GM12878 (cell line): ENCODE measurements around the gene C14orf119. TPM values are rescaled to one million over a fixed set of nuclear protein-coding genes. Genes with fewer than 3 reads are reported as not detected.

Experiments used
- ATAC-seq: fragments of 200-7000 bp; cut with Tn5 transposase; 3 replicates; pipeline ENCODE4 v1.9.1; 2020; ENCODE audit warnings: mild to moderate bottlenecking, moderate library complexity
- BruUV-seq: library from RNA; stranded (reverse); fragments of 400-500 nt; replicated peaks from 2 replicates; lab custom pipeline; 2021; lab: Mats Ljungman, UMichigan
- CTCF ChIA-PET: fragments of 300-600 bp; sonication (Branson Sonifier 250); formaldehyde crosslinking; extraction: SDS; loops from one replicate; lab custom pipeline; 2021; ENCODE audit warnings: inconsistent platforms; lab: Yijun Ruan, JAX
- POLR2A ChIA-PET: fragments of 350-600 bp; formaldehyde crosslinking; extraction: SDS; loops from one replicate; lab custom pipeline; 2021; ENCODE audit warnings: inconsistent platforms; lab: Charles Lee
- RAD21 ChIA-PET: fragments of 300-600 bp; sonication (Branson Sonifier 250); formaldehyde crosslinking; loops from one replicate; lab custom pipeline; 2023; ENCODE audit warnings: antibody characterized with exemption; ENCODE audit not compliant: unreplicated experiment; lab: Charles Lee
- SMC1A ChIA-PET: fragments of 300-600 bp; sonication (Branson Sonifier 250); formaldehyde crosslinking; loops from one replicate; lab custom pipeline; 2023; ENCODE audit not compliant: unreplicated experiment, uncharacterized antibody; lab: Charles Lee
- DNase-seq: peaks from one replicate; pipeline ENCODE4 v3.0.0-alpha.2; 2011; ENCODE audit warnings: low read depth, low spot score
- FAIRE-seq: peaks from 3 replicates; lab custom pipeline; 2011; peaks lifted over from hg19 to GRCh38; lab: Jason Lieb, UNC
- H2AFZ ChIP-seq: 2 replicates; pipeline ENCODE4 v1.6.0; 2011; ENCODE audit warnings: low read depth, low read length, control low read depth; ENCODE audit not compliant: control insufficient read depth
- H3K27ac ChIP-seq: 2 replicates; pipeline ENCODE4 v1.5.1; 2011; ENCODE audit warnings: control low read depth; ENCODE audit not compliant: control insufficient read depth, insufficient read depth
- H3K27me3 ChIP-seq, 2 experiments: replicated peaks in 1 of 2; 2 replicates each; pipeline versions ENCODE4 v1.6.0 to v1.6.1; 2011; ENCODE audit warnings: low read length in 1 of 2; ENCODE audit not compliant: control insufficient read depth in 2 of 2, insufficient read depth in 2 of 2
- H3K36me3 ChIP-seq, 2 experiments: 2 replicates each; pipeline ENCODE4 v1.5.1; 2011; ENCODE audit warnings: low read length in 1 of 2; ENCODE audit not compliant: control insufficient read depth in 2 of 2, insufficient read depth in 2 of 2
- H3K4me1 ChIP-seq: 2 replicates; pipeline ENCODE4 v1.6.1; 2011; ENCODE audit warnings: mild to moderate bottlenecking, low read length, moderate library complexity, mixed read lengths; ENCODE audit not compliant: control insufficient read depth, insufficient read depth
- H3K4me2 ChIP-seq: 2 replicates; pipeline ENCODE4 v1.6.0; 2011; ENCODE audit warnings: control low read depth; ENCODE audit not compliant: control insufficient read depth, insufficient read depth
- H3K4me3 ChIP-seq: fragments of 200-600 bp; sonication (generic); 2 replicates; pipeline ENCODE4 v1.5.1; 2016
- H3K79me2 ChIP-seq: 2 replicates; pipeline ENCODE4 v1.6.0; 2011; ENCODE audit warnings: low read length; ENCODE audit not compliant: control insufficient read depth, insufficient read depth
- H3K9ac ChIP-seq: 2 replicates; pipeline ENCODE4 v1.8.0; 2011; ENCODE audit warnings: low read length, control low read depth, mixed read lengths; ENCODE audit not compliant: control insufficient read depth, insufficient read depth
- H3K9me3 ChIP-seq: replicated peaks from 3 replicates; pipeline ENCODE4 v1.5.1; 2011; ENCODE audit warnings: mild to moderate bottlenecking, low read length; ENCODE audit not compliant: control insufficient read depth, insufficient read depth
- H4K20me1 ChIP-seq: 2 replicates; pipeline ENCODE4 v1.6.0; 2011; ENCODE audit not compliant: control insufficient read depth, insufficient read depth
- CEBPB ChIP-seq, 2 experiments: fragments of 150-350 bp in 1 of 2; IDR thresholded peaks; 2 replicates each; pipeline ENCODE4 v1.6.1; 2012 to 2014; ENCODE audit warnings: low read depth in 2 of 2, low read length in 2 of 2, borderline replicate concordance in 1 of 2, inconsistent platforms in 1 of 2
- CHD1 ChIP-seq: IDR thresholded peaks from 2 replicates; pipeline ENCODE4 v1.6.1; 2012; ENCODE audit warnings: low read depth, low read length, improper control_type of control experiment
- CHD4 ChIP-seq: fragments of 200-600 bp; sonication (generic); IDR thresholded peaks from 2 replicates; pipeline ENCODE4 v1.6.1; 2016; ENCODE audit warnings: mild to moderate bottlenecking
- CREB1 ChIP-seq: IDR thresholded peaks from 2 replicates; pipeline ENCODE4 v1.6.1; 2012; ENCODE audit warnings: low read depth, mild to moderate bottlenecking, inconsistent platforms
- HCFC1 ChIP-seq: fragments of 150-350 bp; IDR thresholded peaks from 2 replicates; pipeline ENCODE4 v1.6.1; 2014; ENCODE audit warnings: low read length
- HDAC2 ChIP-seq: fragments of 200-600 bp; sonication (generic); IDR thresholded peaks from 2 replicates; pipeline ENCODE4 v1.6.1; 2017
- JUND ChIP-seq: IDR thresholded peaks from 2 replicates; pipeline ENCODE4 v1.6.1; 2012; ENCODE audit warnings: low read depth, mild to moderate bottlenecking, low read length, improper control_type of control experiment, moderate library complexity
- MEF2B ChIP-seq: fragments of 450-650 bp; IDR thresholded peaks from 2 replicates; pipeline ENCODE4 v1.6.1; 2018; ENCODE audit warnings: mild to moderate bottlenecking, moderate library complexity; ENCODE audit not compliant: partially characterized antibody, poor library complexity, severe bottlenecking
- MXI1 ChIP-seq: fragments of 150-350 bp; IDR thresholded peaks from 2 replicates; pipeline ENCODE4 v1.6.1; 2011; ENCODE audit warnings: low read depth, mild to moderate bottlenecking, inconsistent platforms, low read length, improper control_type of control experiment
- NR2C2 ChIP-seq: IDR thresholded peaks from 2 replicates; pipeline ENCODE4 v1.6.1; 2011; ENCODE audit warnings: borderline replicate concordance, low read depth; ENCODE audit not compliant: control insufficient read depth, insufficient read length
- RBBP5 ChIP-seq: fragments of 200-600 bp; sonication (generic); conservative IDR thresholded peaks from 2 replicates; pipeline ENCODE4 v1.6.1; 2016
- SIN3A ChIP-seq: IDR thresholded peaks from 2 replicates; pipeline ENCODE4 v1.6.1; 2012; ENCODE audit warnings: low read depth, low read length, improper control_type of control experiment
- YBX1 ChIP-seq: fragments of 450-650 bp; IDR thresholded peaks from 2 replicates; pipeline ENCODE4 v1.6.1; 2016; ENCODE audit warnings: antibody characterized with exemption
- ZNF207 ChIP-seq: fragments of 450-650 bp; IDR thresholded peaks from 2 replicates; pipeline ENCODE4 v1.6.1; 2014; ENCODE audit warnings: antibody characterized with exemption, mild to moderate bottlenecking, borderline replicate concordance
- WGBS: methylation state at CpG from one replicate; pipeline ENCODE4 v1.1.6; 2016; ENCODE audit warnings: low lambda C conversion rate; ENCODE audit not compliant: insufficient replicate concordance, insufficient coverage; ENCODE audit errors: missing lambda C conversion rate; 5-methylcytosine and 5-hydroxymethylcytosine counted together
- in situ Hi-C: fragments of 300-500 bp; cut with MboI; formaldehyde crosslinking; loops from 9 replicates; pipeline ENCODE4 v1.14.3; 2018; ENCODE audit warnings: mixed read lengths
- intact Hi-C: fragments of 100-400 bp; cut with micrococcal nuclease; formaldehyde crosslinking; loops from one replicate; pipeline ENCODE4 v1.14.2; 2022; ENCODE audit not compliant: unreplicated experiment
- polyA plus RNA-seq, 11 experiments: library from polyadenylated mRNA; depleted of rRNA in 4 of 11; unstranded in 6 of 11; stranded (reverse) in 5 of 11; fragments of >200 nt; fragmentation: Nextera tagmentation in 4 of 11; fragmentation: Illumina TruSeq in 1 of 11; extraction: Ambion mirVana in 4 of 11; extraction: Trizol in 1 of 11; gene quantifications; 1 replicate in 1 of 11; 2 replicates in 10 of 11; pipeline versions ENCODE4 v1.2.1 to v1.2.3, GENCODE V29; 2011 to 2016; ENCODE audit warnings: inconsistent platforms in 2 of 11, missing spikeins in 2 of 11, low read depth in 1 of 11
- total RNA-seq, 4 experiments: library from RNA; depleted of rRNA in 3 of 4; stranded (reverse); fragments of >200 nt in 3 of 4; fragmentation: Illumina TruSeq in 1 of 4; extraction: Trizol in 1 of 4; gene quantifications; 2 replicates each; pipeline versions ENCODE4 v1.2.1 to v1.2.3, GENCODE V29; 2013 to 2021
- TF ChIP-seq, protein P1 (sequence below): IDR thresholded peaks from 2 replicates; pipeline ENCODE4 v1.6.1; 2012; ENCODE audit warnings: low read depth, low read length, improper control_type of control experiment
- TF ChIP-seq, protein P2 (sequence below): fragments of 450-650 bp; IDR thresholded peaks from 2 replicates; pipeline ENCODE4 v1.6.1; 2017; ENCODE audit warnings: mild to moderate bottlenecking, low read depth, inconsistent platforms; ENCODE audit not compliant: poor library complexity, severe bottlenecking
- TF ChIP-seq, protein P3 (sequence below): IDR thresholded peaks from 2 replicates; pipeline ENCODE4 v1.6.1; 2012; ENCODE audit warnings: mild to moderate bottlenecking, low read depth, low read length

The C14orf119 gene
- total and polyA plus RNA-seq, 10 of the 15 experiments (the other 5 are each of a cell fraction or from before 2014, with no cell fraction given) = 32.3 to 228 (median 57.6) TPM

DNA sequence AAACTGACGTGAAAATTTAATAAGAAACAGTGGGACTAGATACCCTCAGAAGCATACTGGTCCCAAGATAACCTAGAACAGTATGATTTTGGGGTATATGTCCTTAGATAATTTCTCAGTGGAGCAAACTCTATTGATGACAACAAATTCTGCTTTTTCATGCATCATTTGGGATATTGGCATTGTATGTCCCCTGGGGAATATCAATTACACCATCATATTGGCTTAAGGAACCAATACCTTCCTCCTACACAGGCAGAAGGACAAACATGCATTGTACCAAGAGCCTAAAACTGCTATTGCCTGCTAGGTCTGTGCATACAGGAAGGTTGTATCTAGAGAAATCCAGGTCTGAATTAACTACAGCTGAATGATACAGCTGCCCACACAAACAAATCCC, 20.4 kb upstream of the C14orf119 start:
- no peaks in the 10 kb centered on the region for H3K9me3 ChIP-seq
- ChIA-PET POLR2A (interaction anchor here (0.7 kb wide), 2 partner anchors 20 to 68 kb away, joined by 3 to 4 read pairs; partner anchors contain the start of genes ACIN1 and C14orf119), CTCF (interaction anchor here (1.0 to 7.0 kb wide), 3 partner anchors 20 to 98 kb away, joined by 3 to 65 read pairs (median 4); partner anchors contain the start of genes ACIN1 and C14orf119), RAD21 (interaction anchor here (2.5 kb wide), 1 partner anchor 88 kb away, joined by 10 read pairs; no protein-coding TSS in a partner anchor), SMC1A (interaction anchor here (0.8 kb wide), 1 partner anchor 16 kb away, joined by 3 read pairs; no protein-coding TSS in a partner anchor)
- H2AFZ ChIP-seq = no peak overlapping the region
- no peaks in the 10 kb centered on the region for H3K27me3 ChIP-seq
- intact Hi-C loops = no loop called here
- in situ Hi-C loops = no loop called here
- no peak overlapping the region for H3K4me2 ChIP-seq
- no peak for ATAC-seq
- no TSS peak for BruUV-seq
- no peak for DNase-seq
- H3K27ac ChIP-seq = no peak overlapping the region
- H3K9ac ChIP-seq = no peak overlapping the region
- H4K20me1 ChIP-seq = no peaks in the 10 kb centered on the region
- H3K4me3 ChIP-seq = no peak overlapping the region
- 0 out of 2 replicates have a peak, but pooled peaks cover 6% of the 10 kb centered on the region for H3K4me1 ChIP-seq
- whole genome bisulfite sequencing = 100% methylated on average over 1 of the region's 1 CpG
- FAIRE-seq = no peak
- H3K36me3 ChIP-seq = peaks cover 16 to 44% of the 10 kb centered on the region in 2 experiments
- peaks cover 14% of the 10 kb centered on the region for H3K79me2 ChIP-seq
- no peak for TF ChIP-seq RBBP5
- TF ChIP-seq JUND = no peak
- TF ChIP-seq, protein P1, sequence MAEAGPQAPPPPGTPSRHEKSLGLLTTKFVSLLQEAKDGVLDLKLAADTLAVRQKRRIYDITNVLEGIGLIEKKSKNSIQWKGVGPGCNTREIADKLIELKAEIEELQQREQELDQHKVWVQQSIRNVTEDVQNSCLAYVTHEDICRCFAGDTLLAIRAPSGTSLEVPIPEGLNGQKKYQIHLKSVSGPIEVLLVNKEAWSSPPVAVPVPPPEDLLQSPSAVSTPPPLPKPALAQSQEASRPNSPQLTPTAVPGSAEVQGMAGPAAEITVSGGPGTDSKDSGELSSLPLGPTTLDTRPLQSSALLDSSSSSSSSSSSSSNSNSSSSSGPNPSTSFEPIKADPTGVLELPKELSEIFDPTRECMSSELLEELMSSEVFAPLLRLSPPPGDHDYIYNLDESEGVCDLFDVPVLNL = no peak
- no peak for TF ChIP-seq NR2C2
- TF ChIP-seq YBX1 = no peak
- TF ChIP-seq ZNF207 = no peak
- TF ChIP-seq, protein P2, sequence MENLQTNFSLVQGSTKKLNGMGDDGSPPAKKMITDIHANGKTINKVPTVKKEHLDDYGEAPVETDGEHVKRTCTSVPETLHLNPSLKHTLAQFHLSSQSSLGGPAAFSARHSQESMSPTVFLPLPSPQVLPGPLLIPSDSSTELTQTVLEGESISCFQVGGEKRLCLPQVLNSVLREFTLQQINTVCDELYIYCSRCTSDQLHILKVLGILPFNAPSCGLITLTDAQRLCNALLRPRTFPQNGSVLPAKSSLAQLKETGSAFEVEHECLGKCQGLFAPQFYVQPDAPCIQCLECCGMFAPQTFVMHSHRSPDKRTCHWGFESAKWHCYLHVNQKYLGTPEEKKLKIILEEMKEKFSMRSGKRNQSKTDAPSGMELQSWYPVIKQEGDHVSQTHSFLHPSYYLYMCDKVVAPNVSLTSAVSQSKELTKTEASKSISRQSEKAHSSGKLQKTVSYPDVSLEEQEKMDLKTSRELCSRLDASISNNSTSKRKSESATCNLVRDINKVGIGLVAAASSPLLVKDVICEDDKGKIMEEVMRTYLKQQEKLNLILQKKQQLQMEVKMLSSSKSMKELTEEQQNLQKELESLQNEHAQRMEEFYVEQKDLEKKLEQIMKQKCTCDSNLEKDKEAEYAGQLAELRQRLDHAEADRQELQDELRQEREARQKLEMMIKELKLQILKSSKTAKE = no peak
- TF ChIP-seq CHD4 = no peak
- no peak for TF ChIP-seq CEBPB (IDR thresholded peaks at IDR 0.05; ENCODE audit: borderline replicate concordance in 1 of 2, low read depth in 2 of 2, low read length in 2 of 2)
- no peak for TF ChIP-seq CHD1
- TF ChIP-seq HCFC1 = no peak
- TF ChIP-seq MEF2B = no peak
- TF ChIP-seq SIN3A = no peak
- TF ChIP-seq HDAC2 = no peak
- no peak for TF ChIP-seq CREB1
- TF ChIP-seq, protein P3, sequence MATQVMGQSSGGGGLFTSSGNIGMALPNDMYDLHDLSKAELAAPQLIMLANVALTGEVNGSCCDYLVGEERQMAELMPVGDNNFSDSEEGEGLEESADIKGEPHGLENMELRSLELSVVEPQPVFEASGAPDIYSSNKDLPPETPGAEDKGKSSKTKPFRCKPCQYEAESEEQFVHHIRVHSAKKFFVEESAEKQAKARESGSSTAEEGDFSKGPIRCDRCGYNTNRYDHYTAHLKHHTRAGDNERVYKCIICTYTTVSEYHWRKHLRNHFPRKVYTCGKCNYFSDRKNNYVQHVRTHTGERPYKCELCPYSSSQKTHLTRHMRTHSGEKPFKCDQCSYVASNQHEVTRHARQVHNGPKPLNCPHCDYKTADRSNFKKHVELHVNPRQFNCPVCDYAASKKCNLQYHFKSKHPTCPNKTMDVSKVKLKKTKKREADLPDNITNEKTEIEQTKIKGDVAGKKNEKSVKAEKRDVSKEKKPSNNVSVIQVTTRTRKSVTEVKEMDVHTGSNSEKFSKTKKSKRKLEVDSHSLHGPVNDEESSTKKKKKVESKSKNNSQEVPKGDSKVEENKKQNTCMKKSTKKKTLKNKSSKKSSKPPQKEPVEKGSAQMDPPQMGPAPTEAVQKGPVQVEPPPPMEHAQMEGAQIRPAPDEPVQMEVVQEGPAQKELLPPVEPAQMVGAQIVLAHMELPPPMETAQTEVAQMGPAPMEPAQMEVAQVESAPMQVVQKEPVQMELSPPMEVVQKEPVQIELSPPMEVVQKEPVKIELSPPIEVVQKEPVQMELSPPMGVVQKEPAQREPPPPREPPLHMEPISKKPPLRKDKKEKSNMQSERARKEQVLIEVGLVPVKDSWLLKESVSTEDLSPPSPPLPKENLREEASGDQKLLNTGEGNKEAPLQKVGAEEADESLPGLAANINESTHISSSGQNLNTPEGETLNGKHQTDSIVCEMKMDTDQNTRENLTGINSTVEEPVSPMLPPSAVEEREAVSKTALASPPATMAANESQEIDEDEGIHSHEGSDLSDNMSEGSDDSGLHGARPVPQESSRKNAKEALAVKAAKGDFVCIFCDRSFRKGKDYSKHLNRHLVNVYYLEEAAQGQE = no peak
- TF ChIP-seq MXI1 = no peak
